ENCODE results near the gene XAGE1B.
"Not testable (repeated sequence)": the region's sequence is repeated elsewhere in the genome, so short reads cannot be mapped to it uniquely, and the experiment has no call there.

- not testable (repeated sequence) for TF ChIP-seq CTCF, POLR2A (IDR thresholded peaks at IDR 0.05)
Measured at GRCh38 chrX:52496419-52496772, 20.5 kb downstream of the XAGE1B start.

Data from adrenal gland (tissue), 5 donors.